Measurements from ENCODE around the gene UBAC2.

DNA sequence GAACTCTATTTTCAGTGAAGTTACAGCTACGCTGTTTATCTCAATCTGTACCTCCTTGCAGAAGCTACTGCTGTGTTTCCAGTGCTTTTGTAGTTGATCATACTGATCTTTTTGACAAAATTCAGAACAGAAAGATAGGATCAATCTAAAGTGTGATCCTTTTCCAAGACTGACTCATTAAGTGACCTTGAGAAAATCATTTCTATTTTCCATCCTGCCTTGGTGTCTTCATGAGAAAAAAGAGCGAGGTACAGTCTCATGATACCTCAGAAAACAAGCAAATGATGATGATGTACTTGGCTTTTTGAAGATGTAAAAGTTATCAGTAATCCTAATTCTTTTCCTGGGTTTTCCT, 152.6 kb downstream of the UBAC2 start:
- TF ChIP-seq, protein P1, sequence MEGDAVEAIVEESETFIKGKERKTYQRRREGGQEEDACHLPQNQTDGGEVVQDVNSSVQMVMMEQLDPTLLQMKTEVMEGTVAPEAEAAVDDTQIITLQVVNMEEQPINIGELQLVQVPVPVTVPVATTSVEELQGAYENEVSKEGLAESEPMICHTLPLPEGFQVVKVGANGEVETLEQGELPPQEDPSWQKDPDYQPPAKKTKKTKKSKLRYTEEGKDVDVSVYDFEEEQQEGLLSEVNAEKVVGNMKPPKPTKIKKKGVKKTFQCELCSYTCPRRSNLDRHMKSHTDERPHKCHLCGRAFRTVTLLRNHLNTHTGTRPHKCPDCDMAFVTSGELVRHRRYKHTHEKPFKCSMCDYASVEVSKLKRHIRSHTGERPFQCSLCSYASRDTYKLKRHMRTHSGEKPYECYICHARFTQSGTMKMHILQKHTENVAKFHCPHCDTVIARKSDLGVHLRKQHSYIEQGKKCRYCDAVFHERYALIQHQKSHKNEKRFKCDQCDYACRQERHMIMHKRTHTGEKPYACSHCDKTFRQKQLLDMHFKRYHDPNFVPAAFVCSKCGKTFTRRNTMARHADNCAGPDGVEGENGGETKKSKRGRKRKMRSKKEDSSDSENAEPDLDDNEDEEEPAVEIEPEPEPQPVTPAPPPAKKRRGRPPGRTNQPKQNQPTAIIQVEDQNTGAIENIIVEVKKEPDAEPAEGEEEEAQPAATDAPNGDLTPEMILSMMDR (IDR thresholded peaks at IDR 0.05; ENCODE audit: low read length), result no peak
- TF ChIP-seq EZH2 (IDR thresholded peaks at IDR 0.05; ENCODE audit: borderline replicate concordance, low read length), result no peak

Data from OCI-LY1 (cell line).